Small intestine (tissue), 7 donors: Measurements from ENCODE around the gene GMDS. TPM values are rescaled to one million over a fixed set of nuclear protein-coding genes. Genes with fewer than 3 reads are reported as not detected.

Experiments used
- DNase-seq, 2 donors: peaks; one replicate each; pipeline versions ENCODE4 v3.0.0 to v3.0.0-alpha.2; 2013
- FAIRE-seq: peaks from 2 replicates; lab custom pipeline; 2012; peaks lifted over from hg19 to GRCh38; lab: Jason Lieb, UNC
- H3K27ac ChIP-seq, 3 donors: one replicate each; pipeline ENCODE4 v1.5.1; 2013; ENCODE audit warnings: low read length in 2 of 3, mild to moderate bottlenecking in 2 of 3, control low read depth in 1 of 3, inconsistent platforms in 1 of 3, low read depth in 1 of 3, moderate library complexity in 1 of 3
- H3K27me3 ChIP-seq, 3 donors: one replicate each; pipeline ENCODE4 v1.6.1; 2013; ENCODE audit warnings: low read length in 3 of 3, inconsistent platforms in 1 of 3; ENCODE audit not compliant: control insufficient read depth in 3 of 3, insufficient read depth in 3 of 3
- H3K36me3 ChIP-seq, 3 donors: one replicate each; pipeline ENCODE4 v1.6.1; 2013; ENCODE audit warnings: low read length in 3 of 3, inconsistent platforms in 1 of 3, low read depth in 1 of 3, mild to moderate bottlenecking in 1 of 3, moderate library complexity in 1 of 3; ENCODE audit not compliant: control insufficient read depth in 3 of 3, insufficient read depth in 2 of 3
- H3K4me1 ChIP-seq, 3 donors: one replicate each; pipeline ENCODE4 v1.6.1; 2013; ENCODE audit warnings: low read length in 2 of 3, inconsistent platforms in 1 of 3, low read depth in 1 of 3, mild to moderate bottlenecking in 1 of 3, moderate library complexity in 1 of 3; ENCODE audit not compliant: control insufficient read depth in 3 of 3, insufficient read depth in 2 of 3
- H3K4me3 ChIP-seq, 3 donors: one replicate each; pipeline ENCODE4 v1.5.1; 2013; ENCODE audit warnings: low read length in 3 of 3, control low read depth in 1 of 3, inconsistent platforms in 1 of 3, low read depth in 1 of 3, mild to moderate bottlenecking in 1 of 3, moderate library complexity in 1 of 3
- H3K9me3 ChIP-seq, 2 donors: one replicate each; pipeline ENCODE4 v1.6.1; 2013; ENCODE audit warnings: low read depth in 1 of 2, low read length in 1 of 2; ENCODE audit not compliant: control insufficient read depth in 2 of 2, insufficient read depth in 1 of 2
- WGBS, 3 donors: extraction: QIAGEN DNeasy Blood & Tissue Kit; methylation state at CpG; one replicate each; pipeline ENCODE4 v1.1.7; 2013; 5-methylcytosine and 5-hydroxymethylcytosine counted together
- polyA plus RNA-seq, 4 donors: library from polyadenylated mRNA; stranded (reverse) in 3 of 4; unstranded in 1 of 4; fragments of 200-250 nt in 3 of 4; fragments of 120-200 nt in 1 of 4; gene quantifications; one replicate each; pipeline versions ENCODE4 v1.2.1 to v1.2.3, GENCODE V29; 2013
- donor health status: healthy with polysubstance abuse.
- donor health status: control.
- donor health status: control.
- donor health status: Bipolar disorder and iron deficiency.
- donor health status: healthy.

Gene GMDS
- polyA plus RNA-seq, 4 donors: 64.5 to 243 (median 200) TPM

DNA sequence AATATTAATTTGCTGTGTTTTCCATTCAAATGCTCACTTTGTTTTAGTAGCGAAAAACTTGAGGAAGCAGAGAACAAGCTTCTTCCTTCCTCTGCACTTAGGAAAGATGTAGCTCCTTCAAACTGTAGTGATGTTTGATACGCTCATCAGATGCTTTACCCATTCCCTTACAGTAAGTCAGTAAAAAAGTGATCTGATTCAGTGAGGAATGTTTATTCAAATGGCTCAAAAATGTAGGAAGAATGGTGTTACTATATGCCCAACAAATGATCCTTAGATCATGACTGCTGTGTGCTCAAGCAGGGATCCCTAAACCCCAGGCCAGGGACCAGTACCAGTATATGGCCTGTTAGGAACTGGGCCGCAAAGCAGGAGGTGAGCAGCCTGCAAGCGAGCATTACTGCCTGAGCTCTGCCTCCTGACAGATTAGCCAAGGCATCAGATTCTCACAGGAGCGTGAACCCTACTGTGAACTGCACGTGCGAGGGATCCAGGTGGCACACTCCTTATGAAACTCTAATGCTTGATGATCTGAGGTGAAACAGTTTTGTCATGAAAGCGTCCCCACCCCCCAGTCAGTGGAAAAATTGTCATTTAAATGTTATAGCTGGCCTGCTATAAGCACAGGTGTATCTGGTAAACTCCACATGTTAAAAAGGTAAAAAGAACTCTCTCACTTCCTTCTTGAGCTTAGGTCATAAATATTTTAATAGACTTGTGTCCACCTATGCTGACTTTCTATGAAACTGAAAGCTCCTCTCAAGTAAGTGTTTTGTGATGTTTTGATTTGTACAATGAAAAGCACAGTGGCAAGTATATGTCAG is 448.5 kb downstream of the GMDS start:
- Histone ChIP-seq H3K27ac (peak overlapping the region; percentile 36 to 68 (median 48)), H3K36me3 (no peaks in the 10 kb centered on the region), H3K9me3 (no peaks in the 10 kb centered on the region), H3K4me3 (no peak overlapping the region), H3K27me3 (no peaks in the 10 kb centered on the region), H3K4me1 (peaks cover 0 to 24% (median 12%) of the 10 kb centered on the region in 3 donors)
- FAIRE-seq: no peak
- 54 to 77% (median 59%) methylated on average over 8 of the region's 8 CpGs for WGBS, 3 donors
- DNase-seq: peak; percentile 37 to 42

DNA sequence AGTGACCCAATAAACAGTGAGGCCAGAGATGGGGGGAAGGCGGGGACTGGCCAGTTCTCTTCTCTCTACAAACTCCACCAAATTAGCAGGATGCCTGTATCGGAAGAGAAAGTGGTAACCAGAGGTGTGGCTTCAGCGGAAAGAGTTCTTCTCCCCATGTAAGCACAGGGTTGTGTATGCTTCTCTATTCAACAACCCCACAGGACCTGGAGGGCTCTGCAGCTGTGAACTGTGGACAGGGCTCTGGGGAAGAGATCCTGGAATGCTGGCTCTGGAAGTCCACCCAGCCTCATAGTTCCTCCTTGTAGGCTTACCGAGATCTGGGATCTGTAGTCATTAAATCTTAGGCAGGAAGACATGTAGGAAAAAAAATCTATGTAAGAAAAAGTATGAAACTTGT is 449.5 kb downstream of the GMDS start:
- Histone ChIP-seq H3K27ac (no peak overlapping the region), H3K36me3 (no peaks in the 10 kb centered on the region), H3K27me3 (no peaks in the 10 kb centered on the region), H3K9me3 (no peaks in the 10 kb centered on the region), H3K4me1 (peaks cover 0 to 18% (median 8%) of the 10 kb centered on the region in 3 donors), H3K4me3 (no peak overlapping the region)
- FAIRE-seq: no peak
- WGBS, 3 donors: 89 to 92% (median 90%) methylated on average over 4 of the region's 4 CpGs
- no peak for DNase-seq

DNA sequence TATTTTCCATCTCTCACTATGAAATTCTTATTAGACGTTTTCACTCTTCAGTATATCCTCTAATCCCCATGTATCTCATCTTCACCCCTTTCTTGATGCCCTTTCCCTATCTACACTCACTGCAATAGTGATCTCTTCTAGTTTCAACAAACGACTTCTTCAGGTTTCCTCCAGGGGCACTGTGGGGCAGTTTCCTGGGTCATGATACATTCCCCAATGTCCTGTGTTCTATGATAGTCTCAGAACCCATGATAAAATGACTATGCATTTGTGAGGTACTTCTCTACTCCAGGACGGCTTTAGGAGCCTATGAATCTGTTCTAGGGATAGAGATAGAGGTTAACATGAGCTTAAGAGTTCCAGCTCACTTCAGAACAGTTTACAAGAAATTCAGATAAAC is 452.4 kb downstream of the GMDS start:
- no peaks in the 10 kb centered on the region for H3K36me3 ChIP-seq
- DNase-seq: peak; percentile 41 to 50
- H3K4me1 ChIP-seq: peaks cover 0 to 12% (median 6%) of the 10 kb centered on the region in 3 donors
- WGBS, 3 donors: 55 to 64% (median 63%) methylated on average over 3 of the region's 3 CpGs
- no peak overlapping the region for H3K4me3 ChIP-seq
- no peak overlapping the region for H3K27ac ChIP-seq
- no peaks in the 10 kb centered on the region for H3K27me3 ChIP-seq
- FAIRE-seq: no peak
- no peaks in the 10 kb centered on the region for H3K9me3 ChIP-seq

- DNase-seq (no peak), FAIRE-seq (no peak)
- Histone ChIP-seq H3K27me3 (no peaks in the 10 kb centered on the region), H3K27ac (no peak overlapping the region), H3K36me3 (peaks cover 0 to under 1% (median 0%) of the 10 kb centered on the region in 3 donors), H3K9me3 (no peaks in the 10 kb centered on the region), H3K4me1 (no peaks in the 10 kb centered on the region), H3K4me3 (no peak overlapping the region)
- WGBS, 3 donors: 96 to 98% (median 98%) methylated on average over 3 of the region's 3 CpGs
These were observed 454.7 kb downstream of the GMDS start for GRCh38 chr6:1790684-1791083.

GRCh38 chr6:1789092-1789491 is 456.3 kb downstream of the GMDS start:
- Histone ChIP-seq H3K27ac (no peak overlapping the region), H3K27me3 (no peaks in the 10 kb centered on the region), H3K4me3 (no peak overlapping the region), H3K36me3 (peaks cover 0 to 6% (median 0%) of the 10 kb centered on the region in 3 donors), H3K4me1 (no peaks in the 10 kb centered on the region), H3K9me3 (no peaks in the 10 kb centered on the region)
- WGBS, 3 donors: 90 to 94% (median 92%) methylated on average over 4 of the region's 4 CpGs
- FAIRE-seq: no peak
- DNase-seq: no peak

- Histone ChIP-seq H3K36me3 (peaks cover 0 to 6% (median 0%) of the 10 kb centered on the region in 3 donors), H3K27ac (no peak overlapping the region), H3K4me1 (no peaks in the 10 kb centered on the region), H3K27me3 (no peaks in the 10 kb centered on the region), H3K4me3 (no peak overlapping the region), H3K9me3 (no peaks in the 10 kb centered on the region)
- FAIRE-seq: no peak
- WGBS, 3 donors: 82 to 83% (median 83%) methylated on average over 8 of the region's 8 CpGs
- DNase-seq: no peak
These were observed 457.5 kb downstream of the GMDS start for GRCh38 chr6:1787894-1788293.

- 80 to 88% (median 85%) methylated on average over 15 of the region's 15 CpGs for WGBS, 3 donors
- no peak for FAIRE-seq
- H3K27ac ChIP-seq: no peak overlapping the region
- no peak overlapping the region for H3K4me3 ChIP-seq
- no peaks in the 10 kb centered on the region for H3K27me3 ChIP-seq
- peaks cover 0 to 6% (median 0%) of the 10 kb centered on the region in 3 donors for H3K36me3 ChIP-seq
- no peak for DNase-seq
- H3K9me3 ChIP-seq: no peaks in the 10 kb centered on the region
- H3K4me1 ChIP-seq: no peaks in the 10 kb centered on the region
These were observed 458.7 kb downstream of the GMDS start for GRCh38 chr6:1786455-1787453.

GRCh38 chr6:1784422-1784884 is 461.0 kb downstream of the GMDS start:
- FAIRE-seq (no peak), DNase-seq (no peak)
- H3K27ac ChIP-seq: no peak overlapping the region
- H3K4me3 ChIP-seq: no peak overlapping the region
- 70 to 94% (median 82%) methylated on average over 5 to 6 of the region's 6 CpGs for WGBS, 3 donors
- H3K9me3 ChIP-seq: no peaks in the 10 kb centered on the region
- H3K4me1 ChIP-seq: no peaks in the 10 kb centered on the region
- peaks cover 0 to 6% (median 0%) of the 10 kb centered on the region in 3 donors for H3K36me3 ChIP-seq
- no peaks in the 10 kb centered on the region for H3K27me3 ChIP-seq
